ENCODE results near the gene FAXDC2.
A peak's percentile ranks its signal among the peaks of the same experiment; 100 is the strongest.

The FAXDC2 gene

DNA sequence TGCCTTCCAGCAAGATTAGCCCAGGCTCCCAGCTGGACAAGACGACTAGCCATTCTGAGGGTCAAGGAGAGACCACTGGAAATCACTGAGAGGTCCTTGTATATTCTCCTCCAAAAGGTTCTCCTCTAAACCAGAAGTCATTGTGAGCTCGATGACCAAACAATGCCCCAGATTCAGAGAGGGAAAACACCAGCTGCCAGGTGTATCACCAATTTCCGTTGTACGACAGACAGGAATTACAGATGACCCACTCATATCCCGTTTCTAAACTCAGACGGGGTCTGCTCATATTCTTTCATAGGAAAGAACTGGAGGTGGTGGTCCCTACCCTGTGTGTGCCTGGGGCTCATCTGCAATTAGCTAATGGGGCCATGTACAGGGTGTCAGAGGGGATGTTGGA is 14.2 kb downstream of the FAXDC2 start:
- peak overlapping the region; percentile 61; the same call in 1 of the 2 replicates for H3K27ac ChIP-seq
- TF ChIP-seq, protein P1, sequence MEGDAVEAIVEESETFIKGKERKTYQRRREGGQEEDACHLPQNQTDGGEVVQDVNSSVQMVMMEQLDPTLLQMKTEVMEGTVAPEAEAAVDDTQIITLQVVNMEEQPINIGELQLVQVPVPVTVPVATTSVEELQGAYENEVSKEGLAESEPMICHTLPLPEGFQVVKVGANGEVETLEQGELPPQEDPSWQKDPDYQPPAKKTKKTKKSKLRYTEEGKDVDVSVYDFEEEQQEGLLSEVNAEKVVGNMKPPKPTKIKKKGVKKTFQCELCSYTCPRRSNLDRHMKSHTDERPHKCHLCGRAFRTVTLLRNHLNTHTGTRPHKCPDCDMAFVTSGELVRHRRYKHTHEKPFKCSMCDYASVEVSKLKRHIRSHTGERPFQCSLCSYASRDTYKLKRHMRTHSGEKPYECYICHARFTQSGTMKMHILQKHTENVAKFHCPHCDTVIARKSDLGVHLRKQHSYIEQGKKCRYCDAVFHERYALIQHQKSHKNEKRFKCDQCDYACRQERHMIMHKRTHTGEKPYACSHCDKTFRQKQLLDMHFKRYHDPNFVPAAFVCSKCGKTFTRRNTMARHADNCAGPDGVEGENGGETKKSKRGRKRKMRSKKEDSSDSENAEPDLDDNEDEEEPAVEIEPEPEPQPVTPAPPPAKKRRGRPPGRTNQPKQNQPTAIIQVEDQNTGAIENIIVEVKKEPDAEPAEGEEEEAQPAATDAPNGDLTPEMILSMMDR (conservative IDR thresholded peaks at IDR 0.05), result no peak

DNA sequence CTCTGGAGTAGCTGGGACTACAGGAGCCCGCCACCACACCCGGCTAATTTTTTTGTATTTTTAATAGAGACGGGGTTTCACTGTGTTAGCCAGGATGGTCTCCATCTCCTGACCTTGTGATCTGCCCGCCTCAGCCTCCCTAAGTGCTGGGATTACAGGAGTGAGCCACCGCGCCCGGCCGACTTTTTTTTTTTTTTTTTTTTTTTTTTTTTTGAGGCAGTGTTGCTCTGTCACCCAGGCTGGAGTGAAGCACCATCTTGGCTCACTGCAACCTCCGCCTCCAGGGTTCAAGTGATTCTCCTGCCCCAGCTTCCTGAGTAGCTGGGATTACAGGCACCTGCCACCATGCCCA is 14.7 kb downstream of the FAXDC2 start:
- peak overlapping the region; percentile 61; the same call in 1 of the 2 replicates for H3K27ac ChIP-seq

- H3K27ac ChIP-seq, result peak overlapping the region; percentile 61
- TF ChIP-seq, protein P1 (conservative IDR thresholded peaks at IDR 0.05), result no peak
Measured at GRCh38 chr5:154834053-154834452, 16.4 kb downstream of the FAXDC2 start.

- peak overlapping the region; percentile 42 for H3K27ac ChIP-seq
Measured at GRCh38 chr5:154832804-154833203, 17.6 kb downstream of the FAXDC2 start.

DNA sequence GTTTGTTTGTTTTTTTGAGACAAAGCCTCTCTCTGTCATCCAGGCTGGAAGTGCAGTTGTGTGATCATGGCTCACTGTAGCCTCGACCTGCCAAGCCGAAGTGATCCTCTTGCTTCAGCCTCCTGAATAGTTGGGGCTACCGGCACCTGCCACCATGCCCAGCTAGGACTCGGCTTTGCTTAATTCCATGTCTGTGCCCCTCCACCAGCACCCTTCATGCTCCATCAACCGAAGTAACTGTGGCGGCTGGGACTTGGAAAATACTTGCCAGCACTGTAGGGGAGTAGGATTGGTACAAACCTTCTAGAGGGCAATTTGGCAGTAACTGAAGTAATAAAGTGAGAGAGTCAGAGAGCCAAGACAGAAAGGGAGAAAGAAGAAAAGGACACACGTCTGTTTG is 19.0 kb downstream of the FAXDC2 start:
- 0 out of 2 replicates have a peak overlapping the region, but pooled peaks have one; percentile 42 for H3K27ac ChIP-seq
- TF ChIP-seq, protein P1 (conservative IDR thresholded peaks at IDR 0.05), result no peak

DNA sequence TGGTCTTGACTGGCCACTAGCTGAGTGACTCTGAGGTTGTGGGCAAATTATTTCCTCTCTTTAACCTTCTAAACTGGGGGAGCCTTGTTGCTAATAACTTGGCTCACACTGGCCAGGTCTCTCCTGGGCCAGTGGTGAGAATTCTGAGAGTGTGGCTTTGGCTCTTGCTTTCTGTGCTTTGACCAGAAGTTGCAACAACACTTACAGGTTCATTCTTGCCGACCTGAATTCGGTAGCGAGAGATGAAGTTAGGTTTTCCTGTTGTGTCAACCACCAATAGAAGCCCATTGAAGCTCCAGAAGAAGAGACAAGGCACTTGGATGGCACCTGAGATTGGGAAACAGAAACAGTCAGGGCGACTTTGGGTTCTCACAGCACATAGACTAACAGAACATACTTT is 19.8 kb downstream of the FAXDC2 start:
- H3K27ac ChIP-seq, result no peak overlapping the region
- TF ChIP-seq, protein P1 (conservative IDR thresholded peaks at IDR 0.05), result no peak

- TF ChIP-seq, protein P1 (conservative IDR thresholded peaks at IDR 0.05), result no peak
Measured at GRCh38 chr5:154830219-154830595, 20.2 kb downstream of the FAXDC2 start.

DNA sequence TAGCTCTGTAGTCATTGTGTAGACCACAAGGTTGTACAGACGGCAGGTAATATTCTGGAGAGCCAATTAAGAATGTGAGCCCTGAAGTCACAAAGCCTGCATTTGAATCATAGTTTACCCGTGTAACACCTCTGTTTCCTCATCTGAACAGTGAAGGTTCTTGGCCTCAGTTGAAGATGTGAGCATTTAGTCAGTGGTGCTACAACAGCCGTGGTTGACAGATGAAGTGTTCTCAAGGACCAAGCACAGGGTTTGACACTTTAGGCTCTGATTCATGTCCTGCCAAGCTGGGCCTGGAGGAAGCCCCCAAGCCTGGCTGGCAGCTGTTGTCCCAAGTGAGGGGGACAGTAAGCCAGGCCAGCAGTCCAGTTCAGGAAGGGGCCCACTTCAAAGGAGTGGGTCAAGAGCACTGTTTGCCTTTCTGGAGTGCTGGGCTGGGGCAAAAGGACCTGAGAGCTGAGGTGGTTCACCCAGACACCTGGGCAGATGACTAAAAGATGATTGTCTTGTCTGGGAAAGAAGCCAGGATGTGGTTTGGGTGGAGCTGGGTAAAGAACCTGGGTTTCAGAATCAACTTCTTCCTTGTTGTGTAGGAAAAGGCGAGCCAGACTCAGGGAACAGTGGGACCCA is 20.7 kb downstream of the FAXDC2 start:
- no peak overlapping the region for H3K27ac ChIP-seq
- TF ChIP-seq, protein P1 (conservative IDR thresholded peaks at IDR 0.05), result no peak

More at GRCh38 chr5:154830219-154830595, 20.2 kb downstream of the FAXDC2 start:
- no peak overlapping the region for H3K27ac ChIP-seq

DNA sequence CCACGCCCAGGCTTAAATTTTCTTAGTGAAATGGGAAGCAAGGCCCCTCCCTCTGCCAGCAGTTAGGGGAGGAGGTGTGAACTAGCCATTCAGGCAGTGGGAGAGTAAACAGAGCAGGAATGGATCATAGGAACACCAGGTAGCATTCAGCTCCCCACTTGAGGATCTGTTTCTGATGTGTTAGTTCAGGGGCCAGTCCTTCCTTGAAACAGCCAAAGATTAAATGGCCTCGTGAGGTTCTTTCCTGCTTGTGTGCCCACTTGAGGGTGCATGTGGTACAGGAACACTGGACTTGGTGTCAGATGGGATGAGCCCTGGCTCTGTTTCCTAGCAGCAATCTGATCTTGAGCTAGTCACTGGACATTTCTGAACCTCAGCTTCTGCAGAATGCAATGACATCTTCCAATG is 21.2 kb downstream of the FAXDC2 start:
- TF ChIP-seq, protein P1 (conservative IDR thresholded peaks at IDR 0.05), result no peak
- no peak overlapping the region for H3K27ac ChIP-seq

All from VCaP (cell line).